Measurements from ENCODE around the gene TBC1D3B.
"Not testable (repeated sequence)": the region's sequence is repeated elsewhere in the genome, so short reads cannot be mapped to it uniquely, and the experiment has no call there.

TBC1D3B gene

DNA sequence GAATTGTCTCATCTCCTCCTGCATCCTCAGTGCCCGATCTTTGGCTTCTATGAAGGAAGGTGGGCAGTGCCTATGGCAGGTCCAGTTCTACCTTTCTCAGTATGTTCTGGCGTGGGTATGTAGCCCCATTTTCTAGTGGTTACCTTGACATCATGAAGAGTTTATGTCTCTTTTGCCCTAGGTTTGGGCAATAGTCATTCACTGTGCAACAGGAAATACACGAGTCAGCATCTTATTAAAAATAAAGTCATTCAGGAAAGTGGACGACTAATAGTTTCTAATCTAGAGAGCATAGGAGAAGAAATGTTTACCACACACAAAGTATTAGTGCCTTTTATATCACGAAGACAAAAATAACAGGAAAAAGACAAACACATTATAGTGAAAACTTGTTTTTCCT, 13.6 kb upstream of the TBC1D3B start:
- not testable (repeated sequence) for H3K9ac ChIP-seq (ENCODE audit: low read length in 5 of 5); H3K27ac ChIP-seq (ENCODE audit: low read depth, low read length); H3K9me3 ChIP-seq (ENCODE audit: control insufficient read depth in 5 of 5, low read length in 5 of 5); H3K36me3 ChIP-seq (ENCODE audit: control insufficient read depth in 5 of 5, insufficient read depth in 5 of 5, low read length in 5 of 5); H3K4me3 ChIP-seq (ENCODE audit: low read depth in 1 of 5, low read length in 5 of 5)
- Histone ChIP-seq H3K4me1 (ENCODE audit: control insufficient read depth in 5 of 5, insufficient read depth in 5 of 5, low read length in 5 of 5) (peaks cover 6 to 56% (median 13%) of the 10 kb centered on the region in 5 donors), H3K27me3 (ENCODE audit: control insufficient read depth in 5 of 5, insufficient read depth in 4 of 5, low read length in 5 of 5) (peaks cover 0 to 11% (median 0%) of the 10 kb centered on the region in 5 donors)

DNA sequence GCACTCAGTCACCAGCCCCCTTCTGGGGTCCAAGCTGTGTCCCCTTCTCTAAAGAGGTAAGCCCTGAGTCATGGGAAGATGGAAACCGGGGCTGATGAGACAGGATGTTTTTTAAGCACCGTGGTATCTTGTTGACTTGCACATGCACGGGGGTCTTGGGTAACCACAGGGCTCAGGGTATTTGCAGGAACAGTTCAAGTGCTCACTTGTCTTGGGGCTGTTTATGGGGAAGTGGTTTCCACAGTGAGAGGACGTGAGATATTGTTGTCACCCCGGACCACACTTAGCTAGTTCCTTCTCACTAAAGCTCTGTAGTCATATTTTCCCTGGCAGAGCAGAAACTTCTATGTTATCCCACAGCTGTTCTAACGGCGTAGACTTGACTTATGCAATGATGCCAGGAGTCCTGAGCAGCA, 12.5 kb upstream of the TBC1D3B start:
- H3K4me3 ChIP-seq (ENCODE audit: low read depth in 1 of 5, low read length in 5 of 5) = no peak overlapping the region
- H3K9ac ChIP-seq (ENCODE audit: low read length in 5 of 5) = no peak overlapping the region
- H3K9me3 ChIP-seq (ENCODE audit: control insufficient read depth in 5 of 5, low read length in 5 of 5) = no peaks in the 10 kb centered on the region
- peaks cover 0 to 9% (median 0%) of the 10 kb centered on the region in 5 donors for H3K27me3 ChIP-seq (ENCODE audit: control insufficient read depth in 5 of 5, insufficient read depth in 4 of 5, low read length in 5 of 5)
- no peaks in the 10 kb centered on the region for H3K36me3 ChIP-seq (ENCODE audit: control insufficient read depth in 5 of 5, insufficient read depth in 5 of 5, low read length in 5 of 5)
- H3K27ac ChIP-seq (ENCODE audit: low read depth, low read length) = no peak overlapping the region
- H3K4me1 ChIP-seq (ENCODE audit: control insufficient read depth in 5 of 5, insufficient read depth in 5 of 5, low read length in 5 of 5) = peaks cover 6 to 56% (median 13%) of the 10 kb centered on the region in 5 donors

DNA sequence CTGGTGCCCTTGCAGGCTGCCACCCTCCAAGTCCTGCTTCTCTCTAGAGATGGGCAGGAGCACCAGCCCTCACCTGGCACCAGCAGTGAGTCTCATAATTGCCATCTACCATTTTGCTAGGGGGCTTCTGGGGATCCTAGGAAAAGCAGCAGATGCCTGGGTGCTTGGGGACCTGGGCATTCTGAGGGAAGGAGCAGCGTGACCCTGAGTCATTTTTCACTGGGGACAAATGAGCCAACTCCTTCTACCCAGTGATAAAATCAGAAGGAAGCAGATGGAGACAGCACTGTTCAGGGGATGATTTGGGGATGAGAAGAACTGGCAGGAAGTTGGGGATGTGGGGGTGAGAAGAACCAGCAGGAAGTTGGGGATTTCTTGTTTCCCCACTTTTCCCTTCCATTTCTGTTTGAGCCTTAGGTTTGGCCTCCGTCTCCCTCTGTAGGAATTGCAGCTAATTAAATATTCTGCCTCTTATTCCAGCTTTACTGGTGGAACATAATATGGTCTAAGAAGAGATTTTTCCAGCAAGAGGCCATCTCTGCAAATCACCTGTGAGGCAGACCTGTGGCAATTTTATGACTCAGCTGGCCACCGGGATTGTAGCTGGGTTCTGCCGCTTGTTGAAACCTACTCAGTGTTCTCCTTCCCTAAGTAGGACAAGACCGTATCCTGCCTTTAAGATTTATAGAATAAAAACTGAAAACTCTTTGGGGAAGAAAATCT, 11.7 kb upstream of the TBC1D3B start:
- not testable (repeated sequence) for H3K4me3 ChIP-seq (ENCODE audit: low read depth in 1 of 5, low read length in 5 of 5); H3K9ac ChIP-seq (ENCODE audit: low read length in 5 of 5); H3K36me3 ChIP-seq (ENCODE audit: control insufficient read depth in 5 of 5, insufficient read depth in 5 of 5, low read length in 5 of 5); H3K9me3 ChIP-seq (ENCODE audit: control insufficient read depth in 5 of 5, low read length in 5 of 5); H3K27me3 ChIP-seq (ENCODE audit: control insufficient read depth in 5 of 5, insufficient read depth in 4 of 5, low read length in 5 of 5)
- peak overlapping the region; percentile 54 for H3K27ac ChIP-seq (ENCODE audit: low read depth, low read length)
- H3K4me1 ChIP-seq (ENCODE audit: control insufficient read depth in 5 of 5, insufficient read depth in 5 of 5, low read length in 5 of 5) = peaks cover 6 to 63% (median 18%) of the 10 kb centered on the region in 5 donors

DNA sequence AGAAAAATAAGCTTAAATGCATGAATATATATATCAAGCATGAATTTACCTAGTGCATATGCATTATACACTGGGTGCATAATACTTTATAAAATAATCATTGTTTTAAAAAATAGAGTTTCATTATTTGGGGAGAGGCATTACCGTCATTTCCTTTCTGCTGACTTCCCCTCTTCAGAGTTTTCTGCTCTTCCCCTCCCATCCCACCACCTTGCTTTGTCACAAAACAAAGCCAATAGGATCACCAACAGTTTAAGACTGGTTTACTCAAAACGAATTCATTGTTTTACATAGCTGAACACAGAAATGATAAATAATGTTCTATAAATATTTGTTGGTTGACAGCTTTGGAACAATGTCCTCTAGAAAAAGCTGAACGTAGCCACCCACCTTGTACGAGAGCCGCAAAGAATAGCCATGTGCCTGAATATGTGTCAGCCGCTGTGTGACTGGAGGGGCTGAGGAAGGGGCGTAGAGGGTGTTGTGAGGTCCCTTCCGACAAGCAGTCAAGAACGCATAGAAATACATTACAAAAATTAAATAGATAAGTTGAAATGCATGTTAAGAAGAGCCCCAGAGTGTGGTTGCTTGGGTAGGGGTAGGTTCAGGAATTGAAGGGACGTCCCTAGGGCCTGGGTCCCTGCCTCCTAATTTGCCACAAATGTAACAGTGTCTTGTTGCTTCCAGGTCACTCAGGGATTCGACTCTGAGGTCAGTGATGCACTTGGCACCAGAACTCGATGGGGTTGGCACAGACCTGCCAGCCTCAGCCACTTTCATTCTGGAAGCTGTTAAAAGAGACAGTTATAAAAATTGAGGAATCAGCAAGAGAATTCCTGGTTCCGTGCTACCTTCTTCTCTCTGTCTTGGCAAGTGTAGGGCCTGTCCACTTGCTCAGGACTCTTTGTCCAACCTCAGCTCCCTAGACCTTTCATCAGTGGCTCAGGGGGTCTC, 10.7 kb upstream of the TBC1D3B start:
- not testable (repeated sequence) for H3K4me3 ChIP-seq (ENCODE audit: low read depth in 1 of 5, low read length in 5 of 5); H3K36me3 ChIP-seq (ENCODE audit: control insufficient read depth in 5 of 5, insufficient read depth in 5 of 5, low read length in 5 of 5); H3K9me3 ChIP-seq (ENCODE audit: control insufficient read depth in 5 of 5, low read length in 5 of 5); H3K9ac ChIP-seq (ENCODE audit: low read length in 5 of 5)
- H3K4me1 ChIP-seq (ENCODE audit: control insufficient read depth in 5 of 5, insufficient read depth in 5 of 5, low read length in 5 of 5) = peaks cover 3 to 63% (median 14%) of the 10 kb centered on the region in 5 donors
- peak overlapping the region; percentile 54 for H3K27ac ChIP-seq (ENCODE audit: low read depth, low read length)
- H3K27me3 ChIP-seq (ENCODE audit: control insufficient read depth in 5 of 5, insufficient read depth in 4 of 5, low read length in 5 of 5) = peaks cover 0 to 14% (median 6%) of the 10 kb centered on the region in 5 donors

DNA sequence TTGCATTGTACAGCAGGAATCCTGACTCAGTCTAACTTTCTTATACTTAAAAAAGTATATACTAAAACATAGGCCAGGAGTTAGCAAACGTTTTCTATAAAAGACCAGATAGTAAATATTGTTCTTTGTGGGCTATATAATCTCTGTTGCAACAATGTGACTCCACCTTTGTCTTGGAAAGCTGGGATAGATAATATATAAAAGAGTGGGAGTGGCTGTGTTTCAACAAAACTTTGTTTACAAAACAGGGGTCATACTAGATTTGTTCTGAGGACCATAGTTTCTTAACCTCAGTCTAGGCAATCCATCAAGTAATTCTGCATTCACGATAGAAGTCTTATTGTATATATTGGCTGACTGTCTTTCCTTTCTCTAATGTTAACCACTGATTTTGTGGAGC, 9.0 kb upstream of the TBC1D3B start:
- no peaks in the 10 kb centered on the region for H3K9me3 ChIP-seq (ENCODE audit: control insufficient read depth in 5 of 5, low read length in 5 of 5)
- no peak overlapping the region for H3K27ac ChIP-seq (ENCODE audit: low read depth, low read length)
- no peak overlapping the region for H3K4me3 ChIP-seq (ENCODE audit: low read depth in 1 of 5, low read length in 5 of 5)
- H3K4me1 ChIP-seq (ENCODE audit: control insufficient read depth in 5 of 5, insufficient read depth in 5 of 5, low read length in 5 of 5) = peaks cover 3 to 48% (median 10%) of the 10 kb centered on the region in 5 donors
- H3K9ac ChIP-seq (ENCODE audit: low read length in 5 of 5) = no peak overlapping the region
- no peaks in the 10 kb centered on the region for H3K36me3 ChIP-seq (ENCODE audit: control insufficient read depth in 5 of 5, insufficient read depth in 5 of 5, low read length in 5 of 5)
- peaks cover 0 to 15% (median 6%) of the 10 kb centered on the region in 5 donors for H3K27me3 ChIP-seq (ENCODE audit: control insufficient read depth in 5 of 5, insufficient read depth in 4 of 5, low read length in 5 of 5)

DNA sequence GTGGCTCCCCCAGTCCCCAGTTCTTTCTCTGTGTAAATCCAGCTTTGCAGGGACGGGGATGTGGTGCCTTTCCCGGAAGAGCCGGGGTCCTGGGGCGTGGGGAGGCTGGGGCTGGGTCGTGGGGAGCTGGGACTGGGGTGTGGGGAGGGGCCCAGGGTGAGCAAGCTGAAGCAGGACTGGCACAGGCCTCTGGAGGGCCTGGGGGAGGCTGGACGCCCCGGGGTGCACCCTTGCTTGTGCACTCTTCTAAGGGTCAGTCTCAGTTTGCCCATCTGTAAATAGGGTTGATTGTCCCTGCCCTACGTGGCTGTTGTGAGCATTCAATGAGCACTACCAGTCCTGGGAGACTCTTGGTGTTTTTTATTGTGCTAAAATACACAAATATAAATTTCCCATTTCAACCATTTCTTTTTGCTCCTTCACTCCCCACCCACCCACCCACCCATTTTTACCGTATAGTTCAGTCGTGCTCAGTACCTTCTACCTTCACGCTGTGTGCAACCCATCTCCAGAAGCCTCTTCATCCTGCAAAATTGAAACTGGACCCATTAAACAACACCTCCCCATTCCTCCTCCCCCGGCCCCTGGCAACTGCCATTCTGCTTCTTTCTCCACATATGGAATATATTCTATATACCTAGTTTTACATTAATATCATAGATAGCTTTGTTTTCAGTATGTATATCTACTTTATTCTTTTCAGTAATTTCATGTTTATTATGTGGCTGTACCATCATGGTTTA, 7.8 kb upstream of the TBC1D3B start:
- no peaks in the 10 kb centered on the region for H3K36me3 ChIP-seq (ENCODE audit: control insufficient read depth in 5 of 5, insufficient read depth in 5 of 5, low read length in 5 of 5)
- H3K9me3 ChIP-seq (ENCODE audit: control insufficient read depth in 5 of 5, low read length in 5 of 5) = no peaks in the 10 kb centered on the region
- peaks cover 3 to 39% (median 10%) of the 10 kb centered on the region in 5 donors for H3K4me1 ChIP-seq (ENCODE audit: control insufficient read depth in 5 of 5, insufficient read depth in 5 of 5, low read length in 5 of 5)
- peak overlapping the region in 3 of 5 donors; percentile 63 to 82 (median 64) for H3K4me3 ChIP-seq (ENCODE audit: low read depth in 1 of 5, low read length in 5 of 5)
- H3K27me3 ChIP-seq (ENCODE audit: control insufficient read depth in 5 of 5, insufficient read depth in 4 of 5, low read length in 5 of 5) = peaks cover 0 to 15% (median 6%) of the 10 kb centered on the region in 5 donors
- H3K27ac ChIP-seq (ENCODE audit: low read depth, low read length) = no peak overlapping the region
- peak overlapping the region in 1 of 5 donors; percentile 62 for H3K9ac ChIP-seq (ENCODE audit: low read length in 5 of 5)

DNA sequence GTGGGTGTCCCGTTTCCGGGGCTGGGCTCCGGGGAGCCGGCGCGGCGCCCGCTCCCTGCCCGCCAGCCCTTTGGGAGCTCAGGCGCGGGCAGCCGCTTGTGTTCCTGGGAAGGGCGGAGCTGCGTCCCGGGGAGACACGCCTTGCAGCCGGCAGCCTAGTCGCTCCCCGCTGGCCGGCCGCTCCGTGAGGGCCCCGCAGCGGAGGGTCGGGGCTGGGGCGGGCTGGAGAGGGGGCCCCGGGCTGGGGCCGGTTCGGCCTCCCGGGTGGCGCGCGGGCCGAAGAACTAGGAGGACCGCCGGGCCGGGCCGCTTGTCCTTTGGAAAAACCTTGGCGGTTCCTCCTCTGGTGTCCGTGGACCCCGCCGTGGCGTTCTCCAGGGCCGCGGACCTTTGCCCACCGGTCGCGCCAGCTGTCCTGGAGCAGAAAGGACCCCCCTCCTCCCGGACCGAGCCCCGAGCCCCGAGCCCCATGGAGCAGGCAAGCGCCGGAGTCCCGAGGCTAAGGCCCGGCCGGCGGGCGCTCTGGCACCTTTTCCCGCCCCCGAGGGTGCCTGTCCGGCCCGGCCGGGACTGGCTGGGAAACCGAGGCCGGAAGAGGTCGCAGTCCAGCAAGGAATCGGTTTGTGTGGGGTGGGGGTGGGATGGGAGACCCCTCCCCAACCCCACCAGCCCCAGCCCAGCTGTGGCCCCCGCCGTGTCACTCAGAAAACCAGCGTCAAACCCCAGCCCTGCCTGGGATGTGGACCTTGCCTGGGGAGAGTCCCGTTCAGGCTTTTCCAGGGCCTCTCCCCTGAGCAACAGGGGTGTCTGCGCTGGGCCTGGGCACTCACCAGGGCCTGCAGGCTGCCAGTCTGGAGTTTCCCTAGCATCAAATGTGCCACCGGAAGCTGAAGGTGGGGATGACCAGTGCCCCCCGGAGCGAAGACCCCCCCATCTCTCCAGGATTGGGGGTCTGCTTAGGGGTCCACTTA, 6.8 kb upstream of the TBC1D3B start:
- Histone ChIP-seq H3K9me3 (ENCODE audit: control insufficient read depth in 5 of 5, low read length in 5 of 5) (no peaks in the 10 kb centered on the region), H3K4me3 (ENCODE audit: low read depth in 1 of 5, low read length in 5 of 5) (peak overlapping the region in 4 of 5 donors; percentile 37 to 82 (median 64)), H3K27ac (ENCODE audit: low read depth, low read length) (no peak overlapping the region), H3K4me1 (ENCODE audit: control insufficient read depth in 5 of 5, insufficient read depth in 5 of 5, low read length in 5 of 5) (peaks cover 3 to 35% (median 10%) of the 10 kb centered on the region in 5 donors), H3K9ac (ENCODE audit: low read length in 5 of 5) (peak overlapping the region in 3 of 5 donors; percentile 47 to 62 (median 51)), H3K36me3 (ENCODE audit: control insufficient read depth in 5 of 5, insufficient read depth in 5 of 5, low read length in 5 of 5) (no peaks in the 10 kb centered on the region), H3K27me3 (ENCODE audit: control insufficient read depth in 5 of 5, insufficient read depth in 4 of 5, low read length in 5 of 5) (peaks cover 0 to 13% (median 6%) of the 10 kb centered on the region in 5 donors)

DNA sequence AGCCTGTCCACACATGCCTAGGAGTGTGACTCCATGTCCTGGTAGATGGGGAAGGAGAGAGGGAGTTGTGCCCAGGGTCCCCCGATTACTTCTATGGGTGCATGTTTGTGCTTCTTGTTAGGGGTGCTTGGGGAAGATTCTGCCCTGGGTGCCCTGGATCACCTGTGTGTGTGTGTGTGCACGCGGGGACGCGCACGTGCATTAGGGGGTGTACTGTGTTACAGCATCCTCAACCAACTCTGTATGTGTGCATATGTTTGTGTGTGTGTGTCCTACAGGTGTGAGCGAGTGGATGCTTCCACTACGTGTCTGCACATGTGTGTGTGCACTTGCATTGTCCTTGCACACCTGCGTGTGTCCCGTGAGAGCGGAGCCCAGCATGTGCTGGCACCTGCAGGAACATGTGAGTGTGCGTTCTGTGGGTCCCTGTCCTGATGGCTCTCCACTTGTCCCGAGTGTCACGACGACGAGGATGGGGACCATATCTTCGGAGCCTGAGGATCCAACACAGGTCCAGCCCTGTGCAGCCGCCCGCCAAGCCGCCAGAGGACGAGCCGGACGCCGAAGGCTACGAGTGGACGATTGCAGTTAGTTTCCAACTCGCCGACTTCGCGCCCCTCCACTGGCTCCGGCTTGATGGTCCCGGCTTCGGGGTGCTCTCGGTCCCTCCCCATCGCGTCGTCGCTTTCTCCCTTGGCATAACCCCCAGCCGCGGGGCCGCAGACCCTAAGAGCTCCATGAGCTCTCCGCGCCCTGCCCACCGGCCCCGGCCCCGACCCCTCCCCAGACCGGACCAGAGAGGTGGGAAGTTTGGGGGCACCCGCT, 6.0 kb upstream of the TBC1D3B start:
- Histone ChIP-seq H3K27ac (ENCODE audit: low read depth, low read length) (no peak overlapping the region), H3K9me3 (ENCODE audit: control insufficient read depth in 5 of 5, low read length in 5 of 5) (no peaks in the 10 kb centered on the region), H3K27me3 (ENCODE audit: control insufficient read depth in 5 of 5, insufficient read depth in 4 of 5, low read length in 5 of 5) (peaks cover 0 to 12% (median 6%) of the 10 kb centered on the region in 5 donors), H3K9ac (ENCODE audit: low read length in 5 of 5) (peak overlapping the region in 3 of 5 donors; percentile 51 to 62 (median 56)), H3K36me3 (ENCODE audit: control insufficient read depth in 5 of 5, insufficient read depth in 5 of 5, low read length in 5 of 5) (no peaks in the 10 kb centered on the region), H3K4me1 (ENCODE audit: control insufficient read depth in 5 of 5, insufficient read depth in 5 of 5, low read length in 5 of 5) (peaks cover 3 to 28% (median 10%) of the 10 kb centered on the region in 5 donors), H3K4me3 (ENCODE audit: low read depth in 1 of 5, low read length in 5 of 5) (peak overlapping the region in 4 of 5 donors; percentile 37 to 82 (median 64))

All from subcutaneous abdominal adipose tissue (tissue), 5 donors.